WTC11 (cell line): ENCODE measurements around the gene BMP6. TPM values are rescaled to one million over a fixed set of nuclear protein-coding genes. Genes with fewer than 3 reads are reported as not detected.

Experiments
- ATAC-seq: fragments of 200-7000 bp; cut with Tn5 transposase; 2 replicates; pipeline ENCODE4 v1.10.0; 2021; ENCODE audit warnings: mild to moderate bottlenecking, moderate library complexity
- CTCF ChIA-PET: fragments of 300-600 bp; sonication (Branson Sonifier 250); formaldehyde crosslinking; loops from one replicate; lab custom pipeline; 2021; ENCODE audit warnings: antibody characterized with exemption; lab: Charles Lee
- POLR2A ChIA-PET: fragments of 350-600 bp; sonication (Branson Sonifier 250); formaldehyde crosslinking; loops from one replicate; lab custom pipeline; 2021; ENCODE audit warnings: antibody characterized with exemption; lab: Charles Lee
- DNase-seq: peaks from one replicate; pipeline ENCODE4 v3.0.0; 2021; ENCODE audit warnings: low spot score
- H3K27ac Mint-ChIP-seq: 2 replicates; pipeline ENCODE4 v1.8.0; 2021; ENCODE audit warnings: mixed read lengths
- H3K27me3 Mint-ChIP-seq: 2 replicates; pipeline ENCODE4 v1.8.0; 2021; ENCODE audit warnings: low read depth, mild to moderate bottlenecking, moderate library complexity, mixed read lengths
- H3K36me3 Mint-ChIP-seq: 2 replicates; pipeline ENCODE4 v1.8.0; 2021; ENCODE audit warnings: mixed read lengths
- H3K4me1 Mint-ChIP-seq: 2 replicates; pipeline ENCODE4 v1.8.0; 2022; ENCODE audit warnings: mixed read lengths
- H3K4me3 Mint-ChIP-seq: 2 replicates; pipeline ENCODE4 v1.8.0; 2021; ENCODE audit warnings: mild to moderate bottlenecking, moderate library complexity, mixed read lengths
- H3K9me3 Mint-ChIP-seq: 2 replicates; pipeline ENCODE4 v1.8.0; 2021; ENCODE audit warnings: mixed read lengths
- ATF2 ChIP-seq: sonication (generic); formaldehyde crosslinking; IDR thresholded peaks from 2 replicates; pipeline ENCODE4 v1.8.1; 2022; ENCODE audit warnings: low read depth, missing genetic modification reagents, borderline replicate concordance
- E2F1 ChIP-seq: sonication (generic); formaldehyde crosslinking; IDR thresholded peaks from 2 replicates; pipeline ENCODE4 v1.8.0; 2022; ENCODE audit warnings: mild to moderate bottlenecking, missing genetic modification reagents
- ERG ChIP-seq: fragments of 250-450 bp; sonication (Bioruptor Pico); IDR thresholded peaks from 2 replicates; pipeline ENCODE4 v1.8.0; 2021; ENCODE audit warnings: mild to moderate bottlenecking
- FOXJ3 ChIP-seq: sonication (generic); formaldehyde crosslinking; IDR thresholded peaks from 2 replicates; pipeline ENCODE4 v1.9.0; 2021; ENCODE audit warnings: missing genetic modification reagents, mild to moderate bottlenecking, borderline replicate concordance
- HMGA2 ChIP-seq: fragments of 250-450 bp; sonication (Bioruptor Pico); IDR thresholded peaks from 2 replicates; pipeline ENCODE4 v1.4.0; 2021; ENCODE audit warnings: mild to moderate bottlenecking, moderate library complexity
- JAZF1 ChIP-seq: fragments of 250-450 bp; sonication (Bioruptor Pico); IDR thresholded peaks from 2 replicates; pipeline ENCODE4 v1.9.0; 2021; ENCODE audit warnings: moderate library complexity, mild to moderate bottlenecking, inconsistent platforms
- OVOL2 ChIP-seq: fragments of 250-450 bp; sonication (Bioruptor Pico); IDR thresholded peaks from 2 replicates; pipeline ENCODE4 v1.9.0; 2021; ENCODE audit warnings: mild to moderate bottlenecking, borderline replicate concordance
- PRRX2 ChIP-seq: fragments of 250-450 bp; sonication (Bioruptor Pico); IDR thresholded peaks from 2 replicates; pipeline ENCODE4 v1.8.0; 2021; ENCODE audit warnings: mild to moderate bottlenecking
- RELA ChIP-seq: sonication (generic); formaldehyde crosslinking; IDR thresholded peaks from 2 replicates; pipeline ENCODE4 v1.8.1; 2022; ENCODE audit warnings: missing genetic modification reagents, mild to moderate bottlenecking, borderline replicate concordance
- SMAD3 ChIP-seq: sonication (generic); formaldehyde crosslinking; IDR thresholded peaks from 2 replicates; pipeline ENCODE4 v1.8.0; 2022; ENCODE audit warnings: missing genetic modification reagents, mild to moderate bottlenecking, borderline replicate concordance
- SMAD4 ChIP-seq: sonication (generic); formaldehyde crosslinking; IDR thresholded peaks from 2 replicates; pipeline ENCODE4 v1.8.0; 2022; ENCODE audit warnings: mild to moderate bottlenecking, missing genetic modification reagents
- SOX15 ChIP-seq: fragments of 250-450 bp; sonication (Bioruptor Pico); IDR thresholded peaks from 2 replicates; pipeline ENCODE4 v1.9.0; 2021; ENCODE audit warnings: mild to moderate bottlenecking
- TEAD4 ChIP-seq: sonication (generic); formaldehyde crosslinking; IDR thresholded peaks from 2 replicates; pipeline ENCODE4 v1.8.0; 2022; ENCODE audit warnings: mild to moderate bottlenecking, missing genetic modification reagents
- ZNF281 ChIP-seq: sonication (generic); formaldehyde crosslinking; IDR thresholded peaks from 2 replicates; pipeline ENCODE4 v1.8.0; 2023; ENCODE audit warnings: mild to moderate bottlenecking, missing genetic modification reagents
- ZNF396 ChIP-seq: fragments of 250-450 bp; sonication (Bioruptor Pico); IDR thresholded peaks from 2 replicates; pipeline ENCODE4 v1.8.0; 2021; ENCODE audit warnings: mild to moderate bottlenecking, moderate library complexity, borderline replicate concordance
- total RNA-seq: library from RNA; stranded (reverse); gene quantifications from 3 replicates; pipeline ENCODE4 v1.2.3, GENCODE V29; 2021
- TF ChIP-seq, protein P1 (sequence below): sonication (generic); formaldehyde crosslinking; IDR thresholded peaks from 2 replicates; pipeline ENCODE4 v1.8.0; 2022; ENCODE audit warnings: missing genetic modification reagents

Gene BMP6
- total RNA-seq, 1 experiment from 2014 or later = 1.0 TPM

- TF ChIP-seq SOX15 = no peak
- no peak for TF ChIP-seq E2F1 (CRISPR knock-in tag)
- TF ChIP-seq TEAD4 (CRISPR knock-in tag) = no peak
- no peak for TF ChIP-seq FOXJ3 (CRISPR knock-in tag)
- TF ChIP-seq RELA = no peak
- no peak for TF ChIP-seq SMAD4 (CRISPR knock-in tag)
- TF ChIP-seq OVOL2 (CRISPR knock-in tag) = no peak
- no peak for TF ChIP-seq PRRX2 (CRISPR knock-in tag)
- no peak for TF ChIP-seq JAZF1 (CRISPR knock-in tag)
- TF ChIP-seq ATF2 (CRISPR knock-in tag) = no peak
- TF ChIP-seq, protein P1, sequence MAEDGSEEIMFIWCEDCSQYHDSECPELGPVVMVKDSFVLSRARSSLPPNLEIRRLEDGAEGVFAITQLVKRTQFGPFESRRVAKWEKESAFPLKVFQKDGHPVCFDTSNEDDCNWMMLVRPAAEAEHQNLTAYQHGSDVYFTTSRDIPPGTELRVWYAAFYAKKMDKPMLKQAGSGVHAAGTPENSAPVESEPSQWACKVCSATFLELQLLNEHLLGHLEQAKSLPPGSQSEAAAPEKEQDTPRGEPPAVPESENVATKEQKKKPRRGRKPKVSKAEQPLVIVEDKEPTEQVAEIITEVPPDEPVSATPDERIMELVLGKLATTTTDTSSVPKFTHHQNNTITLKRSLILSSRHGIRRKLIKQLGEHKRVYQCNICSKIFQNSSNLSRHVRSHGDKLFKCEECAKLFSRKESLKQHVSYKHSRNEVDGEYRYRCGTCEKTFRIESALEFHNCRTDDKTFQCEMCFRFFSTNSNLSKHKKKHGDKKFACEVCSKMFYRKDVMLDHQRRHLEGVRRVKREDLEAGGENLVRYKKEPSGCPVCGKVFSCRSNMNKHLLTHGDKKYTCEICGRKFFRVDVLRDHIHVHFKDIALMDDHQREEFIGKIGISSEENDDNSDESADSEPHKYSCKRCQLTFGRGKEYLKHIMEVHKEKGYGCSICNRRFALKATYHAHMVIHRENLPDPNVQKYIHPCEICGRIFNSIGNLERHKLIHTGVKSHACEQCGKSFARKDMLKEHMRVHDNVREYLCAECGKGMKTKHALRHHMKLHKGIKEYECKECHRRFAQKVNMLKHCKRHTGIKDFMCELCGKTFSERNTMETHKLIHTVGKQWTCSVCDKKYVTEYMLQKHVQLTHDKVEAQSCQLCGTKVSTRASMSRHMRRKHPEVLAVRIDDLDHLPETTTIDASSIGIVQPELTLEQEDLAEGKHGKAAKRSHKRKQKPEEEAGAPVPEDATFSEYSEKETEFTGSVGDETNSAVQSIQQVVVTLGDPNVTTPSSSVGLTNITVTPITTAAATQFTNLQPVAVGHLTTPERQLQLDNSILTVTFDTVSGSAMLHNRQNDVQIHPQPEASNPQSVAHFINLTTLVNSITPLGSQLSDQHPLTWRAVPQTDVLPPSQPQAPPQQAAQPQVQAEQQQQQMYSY = no peak
- TF ChIP-seq ERG = no peak
- TF ChIP-seq HMGA2 (CRISPR knock-in tag) = no peak
- TF ChIP-seq SMAD3 (CRISPR knock-in tag) = no peak
- TF ChIP-seq ZNF396 (CRISPR knock-in tag) = no peak
- no peak for TF ChIP-seq ZNF281 (CRISPR knock-in tag)
- TF ChIP-seq, all 79 proteins: peak for 0
- Mint-ChIP-seq H3K4me3 (no peak overlapping the region), H3K4me1 (no peaks in the 10 kb centered on the region), H3K36me3 (peaks cover 59% of the 10 kb centered on the region), H3K27ac (no peak overlapping the region), H3K9me3 (no peaks in the 10 kb centered on the region), H3K27me3 (no peaks in the 10 kb centered on the region)
- ATAC-seq (no peak), DNase-seq (no peak)
- ChIA-PET POLR2A (no interaction called here), CTCF (no interaction called here)
Measured at GRCh38 chr6:7882505-7883257, 156.8 kb downstream of the BMP6 start.
